Natural killer cell (primary cell): Measurements from ENCODE around the gene METTL22. TPM values are rescaled to one million over a fixed set of nuclear protein-coding genes. Genes with fewer than 3 reads are reported as not detected.

Source experiments
- ATAC-seq, 3 donors: fragments of 150-1000 bp in 2 of 3; fragments of 200-7000 bp in 1 of 3; cut with Tn5 transposase; 1 replicate in 1 of 3; 2 replicates in 2 of 3; pipeline ENCODE4 v1.10.0; 2021; ENCODE audit warnings: mild to moderate bottlenecking in 2 of 3, moderate library complexity in 2 of 3
- DNase-seq, 2 donors: peaks; one replicate each; pipeline versions ENCODE4 v3.0.0 to v3.0.0-alpha.2; 2013 to 2021; ENCODE audit warnings: mixed read lengths in 1 of 2
- H3K27ac ChIP-seq: one replicate; pipeline ENCODE4 v1.5.1; 2013; ENCODE audit warnings: mild to moderate bottlenecking, low read length
- H3K27me3 ChIP-seq: one replicate; pipeline ENCODE4 v1.6.1; 2013; ENCODE audit warnings: low read length; ENCODE audit not compliant: control insufficient read depth, insufficient read depth
- H3K36me3 ChIP-seq: one replicate; pipeline ENCODE4 v1.6.1; 2013; ENCODE audit warnings: low read length; ENCODE audit not compliant: control insufficient read depth, insufficient read depth
- H3K4me1 ChIP-seq: one replicate; pipeline ENCODE4 v1.6.1; 2013; ENCODE audit warnings: low read length; ENCODE audit not compliant: control insufficient read depth, insufficient read depth
- H3K4me3 ChIP-seq: one replicate; pipeline ENCODE4 v1.5.1; 2013; ENCODE audit warnings: low read length
- H3K9me3 ChIP-seq: one replicate; pipeline ENCODE4 v1.6.1; 2013; ENCODE audit warnings: low read length; ENCODE audit not compliant: control insufficient read depth, insufficient read depth
- H3K27ac Mint-ChIP-seq, 2 donors: one replicate each; pipeline ENCODE4 v1.8.0; 2022; ENCODE audit warnings: mild to moderate bottlenecking in 2 of 2, mixed read lengths in 2 of 2, moderate library complexity in 1 of 2
- H3K27me3 Mint-ChIP-seq, 2 donors: one replicate each; pipeline ENCODE4 v1.8.0; 2022; ENCODE audit warnings: low read depth in 2 of 2, mixed read lengths in 2 of 2
- H3K36me3 Mint-ChIP-seq: one replicate; pipeline ENCODE4 v1.8.0; 2022; ENCODE audit warnings: mixed read lengths
- H3K4me1 Mint-ChIP-seq, 2 donors: one replicate each; pipeline ENCODE4 v1.8.0; 2022; ENCODE audit warnings: mixed read lengths in 2 of 2
- H3K4me3 Mint-ChIP-seq: one replicate; pipeline ENCODE4 v1.8.0; 2022; ENCODE audit warnings: mild to moderate bottlenecking, moderate library complexity, mixed read lengths
- H3K9me3 Mint-ChIP-seq, 2 donors: one replicate each; pipeline ENCODE4 v1.8.0; 2022; ENCODE audit warnings: mixed read lengths in 2 of 2
- WGBS: methylation state at CpG from one replicate; pipeline ENCODE4 v1.1.7; 2013; ENCODE audit warnings: missing lambda C conversion rate; ENCODE audit not compliant: insufficient coverage; 5-methylcytosine and 5-hydroxymethylcytosine counted together
- intact Hi-C: fragments of 100-400 bp; cut with micrococcal nuclease; formaldehyde crosslinking; loops from one replicate; pipeline ENCODE4 v1.14.2; 2022
- total RNA-seq, 4 donors: library from RNA; stranded (reverse); fragments of 120-200 nt in 1 of 4; gene quantifications; one replicate each; pipeline versions ENCODE4 v1.2.3 to v1.2.4, GENCODE V29; 2013 to 2022
- TF ChIP-seq, protein P1 (sequence below): fragments of 200-600 bp; IDR thresholded peaks from one replicate; pipeline ENCODE4 v1.8.0; 2022; ENCODE audit warnings: antibody characterized with exemption

METTL22 gene
- total RNA-seq, 3 donors from 2014 or later (not counting 1 experiment from before 2014, with no cell fraction given): 27.1 to 45.8 (median 38.9) TPM

DNA sequence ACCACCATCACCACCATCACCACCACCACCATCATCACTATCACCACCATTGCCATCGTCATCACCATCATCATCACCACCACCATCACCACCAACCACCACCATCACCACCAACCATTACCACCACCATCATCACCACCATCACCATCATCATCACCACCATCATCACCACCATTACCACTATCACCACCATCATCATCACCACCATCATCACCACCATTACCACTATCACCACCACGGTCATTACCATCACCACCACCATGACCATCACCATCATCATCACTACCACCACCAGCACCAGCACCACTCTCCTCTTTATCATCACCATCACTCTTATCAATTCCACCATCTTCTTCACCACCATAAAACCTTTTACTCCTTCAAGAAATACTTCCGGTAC is 30.0 kb upstream of the METTL22 start:
- Histone ChIP-seq H3K27me3 (peaks cover 18% of the 10 kb centered on the region), H3K4me1 (no peaks in the 10 kb centered on the region)
- 87% methylated on average over 2 of the region's 3 CpGs for WGBS

GRCh38 chr16:8594149-8594666 is 27.3 kb upstream of the METTL22 start:
- no peak overlapping the region for H3K4me3 Mint-ChIP-seq
- Histone ChIP-seq H3K4me1 (no peaks in the 10 kb centered on the region), H3K4me3 (no peak overlapping the region), H3K27me3 (peaks cover 12% of the 10 kb centered on the region), H3K9me3 (no peaks in the 10 kb centered on the region), H3K27ac (no peak overlapping the region), H3K36me3 (no peaks in the 10 kb centered on the region)
- 77% methylated on average over 9 of the region's 9 CpGs for WGBS
- H3K27me3 Mint-ChIP-seq: peaks cover 13 to 14% of the 10 kb centered on the region in 2 donors
- intact Hi-C loops: no loop called here
- no peak for DNase-seq
- no peak for ATAC-seq
- H3K9me3 Mint-ChIP-seq: no peaks in the 10 kb centered on the region
- H3K27ac Mint-ChIP-seq: no peak overlapping the region
- H3K4me1 Mint-ChIP-seq: no peaks in the 10 kb centered on the region
- no peaks in the 10 kb centered on the region for H3K36me3 Mint-ChIP-seq
- TF ChIP-seq, protein P1, sequence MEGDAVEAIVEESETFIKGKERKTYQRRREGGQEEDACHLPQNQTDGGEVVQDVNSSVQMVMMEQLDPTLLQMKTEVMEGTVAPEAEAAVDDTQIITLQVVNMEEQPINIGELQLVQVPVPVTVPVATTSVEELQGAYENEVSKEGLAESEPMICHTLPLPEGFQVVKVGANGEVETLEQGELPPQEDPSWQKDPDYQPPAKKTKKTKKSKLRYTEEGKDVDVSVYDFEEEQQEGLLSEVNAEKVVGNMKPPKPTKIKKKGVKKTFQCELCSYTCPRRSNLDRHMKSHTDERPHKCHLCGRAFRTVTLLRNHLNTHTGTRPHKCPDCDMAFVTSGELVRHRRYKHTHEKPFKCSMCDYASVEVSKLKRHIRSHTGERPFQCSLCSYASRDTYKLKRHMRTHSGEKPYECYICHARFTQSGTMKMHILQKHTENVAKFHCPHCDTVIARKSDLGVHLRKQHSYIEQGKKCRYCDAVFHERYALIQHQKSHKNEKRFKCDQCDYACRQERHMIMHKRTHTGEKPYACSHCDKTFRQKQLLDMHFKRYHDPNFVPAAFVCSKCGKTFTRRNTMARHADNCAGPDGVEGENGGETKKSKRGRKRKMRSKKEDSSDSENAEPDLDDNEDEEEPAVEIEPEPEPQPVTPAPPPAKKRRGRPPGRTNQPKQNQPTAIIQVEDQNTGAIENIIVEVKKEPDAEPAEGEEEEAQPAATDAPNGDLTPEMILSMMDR: no peak

More for the DNA sequence above, 30.0 kb upstream of the METTL22 start:
- Mint-ChIP-seq H3K27ac (no peak overlapping the region), H3K4me3 (no peak overlapping the region), H3K36me3 (no peaks in the 10 kb centered on the region), H3K4me1 (no peaks in the 10 kb centered on the region), H3K27me3 (peaks cover 29 to 32% of the 10 kb centered on the region in 2 donors), H3K9me3 (no peaks in the 10 kb centered on the region)
- intact Hi-C loops: no loop called here
- TF ChIP-seq, protein P1: no peak
- Histone ChIP-seq H3K36me3 (no peaks in the 10 kb centered on the region), H3K9me3 (no peaks in the 10 kb centered on the region), H3K27ac (no peak overlapping the region), H3K4me3 (no peak overlapping the region)
- DNase-seq (no peak), ATAC-seq (no peak)

GRCh38 chr16:8595783-8596182 is 25.7 kb upstream of the METTL22 start:
- intact Hi-C loops: no loop called here
- Histone ChIP-seq H3K27ac (no peak overlapping the region), H3K4me1 (no peaks in the 10 kb centered on the region), H3K4me3 (no peak overlapping the region), H3K27me3 (no peaks in the 10 kb centered on the region), H3K36me3 (no peaks in the 10 kb centered on the region), H3K9me3 (no peaks in the 10 kb centered on the region)
- no peak overlapping the region for H3K27ac Mint-ChIP-seq
- ATAC-seq (no peak), DNase-seq (no peak)
- no peak overlapping the region for H3K4me3 Mint-ChIP-seq
- WGBS: 80% methylated on average over 5 of the region's 5 CpGs
- TF ChIP-seq, protein P1: no peak
- no peaks in the 10 kb centered on the region for H3K9me3 Mint-ChIP-seq
- no peaks in the 10 kb centered on the region for H3K4me1 Mint-ChIP-seq
- H3K27me3 Mint-ChIP-seq: peaks cover 9 to 13% of the 10 kb centered on the region in 2 donors
- no peaks in the 10 kb centered on the region for H3K36me3 Mint-ChIP-seq

DNA sequence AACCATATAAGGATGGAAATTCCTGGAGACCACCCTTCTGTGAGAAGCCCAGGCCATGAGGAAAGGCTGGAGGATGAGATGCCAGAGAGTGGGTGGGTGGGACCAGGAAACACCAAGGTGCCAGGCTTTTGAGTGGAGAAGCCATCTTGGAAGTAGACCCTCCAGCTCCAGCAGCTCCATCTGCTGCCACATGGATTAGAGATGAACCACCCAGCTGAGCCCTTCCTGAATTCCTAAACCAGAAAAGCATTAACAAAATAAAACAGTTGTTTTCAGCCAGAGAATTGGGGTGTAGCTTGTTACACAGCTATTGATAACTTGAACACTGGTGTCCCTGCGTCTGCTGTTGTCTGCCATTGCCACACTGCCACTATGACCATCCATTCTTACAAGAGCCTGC is 24.9 kb upstream of the METTL22 start:
- Histone ChIP-seq H3K4me3 (no peak overlapping the region), H3K4me1 (no peaks in the 10 kb centered on the region), H3K27me3 (no peaks in the 10 kb centered on the region), H3K27ac (no peak overlapping the region), H3K36me3 (no peaks in the 10 kb centered on the region), H3K9me3 (no peaks in the 10 kb centered on the region)
- TF ChIP-seq, protein P1: no peak
- Mint-ChIP-seq H3K4me3 (no peak overlapping the region), H3K27me3 (peaks cover 9 to 14% of the 10 kb centered on the region in 2 donors), H3K36me3 (no peaks in the 10 kb centered on the region), H3K27ac (no peak overlapping the region), H3K4me1 (no peaks in the 10 kb centered on the region), H3K9me3 (no peaks in the 10 kb centered on the region)
- ATAC-seq: no peak
- no peak for DNase-seq
- WGBS: 90% methylated on average over 1 of the region's 1 CpG
- intact Hi-C loops: no loop called here
